Frontal cortex (tissue), 4 donors: Measurements from ENCODE around the gene OSGEPL1. TPM values are rescaled to one million over a fixed set of nuclear protein-coding genes. Genes with fewer than 3 reads are reported as not detected.
"Not testable (repeated sequence)": the region's sequence is repeated elsewhere in the genome, so short reads cannot be mapped to it uniquely, and the experiment has no call there.

Experiments
- DNase-seq, 2 donors: peaks; one replicate each; pipeline ENCODE4 v3.0.0; 2012; ENCODE audit warnings: low spot score in 2 of 2
- FAIRE-seq: peaks from 2 replicates; lab custom pipeline; 2012; peaks lifted over from hg19 to GRCh38; lab: Jason Lieb, UNC
- total RNA-seq: library from RNA; depleted of rRNA; stranded (reverse); fragments of >200 nt; gene quantifications from one replicate; pipeline ENCODE4 v1.2.3, GENCODE V29; 2014
- donor health status: control.
- donor health status: control.
- donor health status: control.

OSGEPL1 gene
- 26.1 TPM for total RNA-seq

- DNase-seq (peak; percentile 64 to 71), FAIRE-seq (no peak)
Observed at GRCh38 chr2:189762551-189763298, at the start of gene OSGEPL1. Gene OSGEPL1 (minus strand): TSS chr2:189762792. CDS start chr2:189761640, 1,152 bp downstream.

GRCh38 chr2:189803431-189803830 is 40.8 kb upstream of the OSGEPL1 start:
- FAIRE-seq = no peak
- DNase-seq = no peak

- DNase-seq (no peak), FAIRE-seq (no peak)
Observed at GRCh38 chr2:189802396-189802912, 39.9 kb upstream of the OSGEPL1 start.

- no peak for FAIRE-seq
- DNase-seq = no peak
Observed at GRCh38 chr2:189799531-189799930, 36.9 kb upstream of the OSGEPL1 start.

GRCh38 chr2:189799030-189799331 is 36.4 kb upstream of the OSGEPL1 start:
- no peak for DNase-seq
- no peak for FAIRE-seq

GRCh38 chr2:189798312-189799029 is 35.9 kb upstream of the OSGEPL1 start:
- FAIRE-seq = peak; percentile 89
- DNase-seq = peak in 1 of 2 donors; percentile 19

GRCh38 chr2:189797902-189798301 is 35.3 kb upstream of the OSGEPL1 start:
- no peak for FAIRE-seq

GRCh38 chr2:189794310-189794709 is 31.7 kb upstream of the OSGEPL1 start:
- no peak for FAIRE-seq
- DNase-seq = no peak

More at GRCh38 chr2:189797902-189798301, 35.3 kb upstream of the OSGEPL1 start:
- DNase-seq = no peak

GRCh38 chr2:189791338-189792042 is 28.9 kb upstream of the OSGEPL1 start:
- no peak for DNase-seq
- no peak for FAIRE-seq

- FAIRE-seq (no peak), DNase-seq (peak; percentile 93)
Observed at GRCh38 chr2:189783927-189784867, 21.6 kb upstream of the OSGEPL1 start, which contains the start of the genes ORMDL1 and PMS1. Gene ORMDL1 (minus strand): TSS chr2:189784339. CDS start chr2:189782595, 1,744 bp downstream. Gene PMS1 (plus strand): TSS chr2:189784450. CDS start chr2:189791810, 7,360 bp downstream.

GRCh38 chr2:189783451-189783926 is 20.9 kb upstream of the OSGEPL1 start:
- peak in 1 of 2 donors; percentile 18 for DNase-seq
- FAIRE-seq = no peak

- DNase-seq = no peak
- no peak for FAIRE-seq
Observed at GRCh38 chr2:189782221-189782671, 19.7 kb upstream of the OSGEPL1 start.

- DNase-seq = no peak
- no peak for FAIRE-seq
Observed at GRCh38 chr2:189772212-189772611, 9.6 kb upstream of the OSGEPL1 start.

- FAIRE-seq = no peak
- no peak for DNase-seq
Observed at GRCh38 chr2:189770590-189771322, 8.2 kb upstream of the OSGEPL1 start.

GRCh38 chr2:189763908-189764661 is 1.5 kb upstream of the OSGEPL1 start:
- FAIRE-seq (no peak), DNase-seq (no peak)

- FAIRE-seq = no peak
- no peak for DNase-seq
Observed at GRCh38 chr2:189762229-189762550, 402 bp downstream of the OSGEPL1 start.

- DNase-seq, FAIRE-seq: not testable (repeated sequence)
Observed at GRCh38 chr2:189760154-189760553, 2.4 kb downstream of the OSGEPL1 start.
